K562 (cell line): ENCODE data around the gene CDK5R1. TPM values are rescaled to one million over a fixed set of nuclear protein-coding genes. Genes with fewer than 3 reads are reported as not detected.

Experiments
- ATAC-seq: fragments of 200-7000 bp; cut with Tn5 transposase; 3 replicates; pipeline ENCODE4 v1.9.1; 2020; ENCODE audit warnings: moderate library complexity
- BruUV-seq: library from RNA; stranded (reverse); fragments of 400-500 nt; replicated peaks from 2 replicates; lab custom pipeline; 2021; lab: Mats Ljungman, UMichigan
- CTCF ChIA-PET: fragments of 300-600 bp; formaldehyde crosslinking; extraction: SDS; loops from one replicate; lab custom pipeline; 2021; ENCODE audit warnings: low intra/inter-chr PET ratio; lab: Yijun Ruan, JAX
- POLR2A ChIA-PET: fragments of 300-600, 350-650 bp; sonication (Branson Sonifier 250); formaldehyde crosslinking; extraction: SDS; loops from one replicate; lab custom pipeline; 2021; ENCODE audit warnings: antibody characterized with exemption, inconsistent platforms; lab: Yijun Ruan, JAX
- DNase-seq, 4 experiments: peaks; one replicate each; pipeline versions ENCODE4 v3.0.0 to v3.0.0-alpha.2; 2011 to 2018; ENCODE audit warnings: low spot score in 3 of 4, mixed read lengths in 3 of 4; ENCODE audit errors: extremely low read depth in 1 of 4
- FAIRE-seq: peaks from 2 replicates; lab custom pipeline; 2011; peaks lifted over from hg19 to GRCh38; lab: Jason Lieb, UNC
- H2AFZ ChIP-seq: 2 replicates; pipeline ENCODE4 v1.6.0; 2011; ENCODE audit warnings: low read depth, low read length, control low read depth, inconsistent platforms
- H3K27ac ChIP-seq: fragments of 200-600 bp; 3 replicates; pipeline ENCODE4 v1.8.0; 2011; ENCODE audit warnings: low read depth, mild to moderate bottlenecking, control low read depth, inconsistent platforms, low read length, moderate library complexity, mixed read lengths; ENCODE audit errors: extremely low read depth
- H3K27me3 ChIP-seq, 2 experiments: fragments of 300-600 bp in 1 of 2; 2 replicates in 1 of 2; 3 replicates in 1 of 2; pipeline versions ENCODE4 v1.6.0 to v1.8.0; 2011; ENCODE audit warnings: inconsistent platforms in 2 of 2, low read length in 2 of 2, mild to moderate bottlenecking in 1 of 2, mixed read lengths in 1 of 2, moderate library complexity in 1 of 2; ENCODE audit not compliant: control insufficient read depth in 2 of 2, insufficient read depth in 2 of 2
- H3K36me3 ChIP-seq: fragments of 300-600 bp; 3 replicates; pipeline ENCODE4 v1.8.0; 2011; ENCODE audit warnings: mild to moderate bottlenecking, low read length, inconsistent platforms; ENCODE audit not compliant: control insufficient read depth, insufficient read depth
- H3K4me1 ChIP-seq, 2 experiments: fragments of 200-600 bp in 1 of 2; replicated peaks in 1 of 2; 2 replicates in 1 of 2; 3 replicates in 1 of 2; pipeline versions ENCODE4 v1.5.1 to v1.8.0; 2011; ENCODE audit warnings: inconsistent platforms in 2 of 2, low read length in 2 of 2, mild to moderate bottlenecking in 1 of 2, mixed read lengths in 1 of 2, moderate library complexity in 1 of 2; ENCODE audit not compliant: control insufficient read depth in 2 of 2, insufficient read depth in 2 of 2
- H3K4me2 ChIP-seq: 2 replicates; pipeline ENCODE4 v1.6.1; 2011; ENCODE audit warnings: low read length, control low read depth, inconsistent platforms, mixed read lengths; ENCODE audit not compliant: insufficient read depth
- H3K4me3 ChIP-seq: fragments of 200-600 bp; sonication (generic), shearing (Covaris generic); 2 replicates; pipeline ENCODE4 v1.5.1; 2016; ENCODE audit warnings: control low read depth, inconsistent platforms
- H3K79me2 ChIP-seq: fragments of 200-600 bp; 3 replicates; pipeline ENCODE4 v1.8.0; 2011; ENCODE audit warnings: low read length, inconsistent platforms; ENCODE audit not compliant: control insufficient read depth, insufficient read depth
- H3K9ac ChIP-seq, 2 experiments: 2 replicates each; pipeline versions ENCODE4 v1.6.0 to v1.6.1; 2011; ENCODE audit warnings: low read depth in 2 of 2, low read length in 2 of 2, control low read depth in 1 of 2, inconsistent platforms in 1 of 2, mild to moderate bottlenecking in 1 of 2, mixed read lengths in 1 of 2; ENCODE audit not compliant: insufficient read depth in 1 of 2
- H3K9me1 ChIP-seq: one replicate; pipeline ENCODE4 v1.6.0; 2011; ENCODE audit warnings: inconsistent platforms, mild to moderate bottlenecking, low read length, moderate library complexity; ENCODE audit not compliant: control insufficient read depth, insufficient read depth
- H3K9me3 ChIP-seq: replicated peaks from 2 replicates; pipeline ENCODE4 v1.5.1; 2011; ENCODE audit warnings: low read depth, low read length, inconsistent platforms; ENCODE audit not compliant: control insufficient read depth, insufficient read depth
- H4K20me1 ChIP-seq: replicated peaks from 2 replicates; pipeline ENCODE4 v1.6.1; 2011; ENCODE audit warnings: low read length, inconsistent platforms, mixed read lengths; ENCODE audit not compliant: control insufficient read depth, insufficient read depth
- ARID1B ChIP-seq: fragments of 450-650 bp; IDR thresholded peaks from 2 replicates; pipeline ENCODE4 v1.6.1; 2016; ENCODE audit warnings: antibody characterized with exemption, mild to moderate bottlenecking, inconsistent platforms
- CBFA2T2 ChIP-seq: fragments of 450-650 bp; conservative IDR thresholded peaks from 2 replicates; pipeline ENCODE4 v1.6.1; 2017; ENCODE audit warnings: mild to moderate bottlenecking
- CBFA2T3 ChIP-seq: fragments of 450-650 bp; IDR thresholded peaks from 2 replicates; pipeline ENCODE4 v1.6.1; 2017
- CSDE1 ChIP-seq, 2 experiments: fragments of 450-650 bp; IDR thresholded peaks; 2 replicates each; pipeline ENCODE4 v1.6.1; 2016; ENCODE audit warnings: mild to moderate bottlenecking in 1 of 2
- EP300 ChIP-seq: IDR thresholded peaks from 2 replicates; pipeline ENCODE4 v1.6.1; 2012; ENCODE audit warnings: low read length, improper control_type of control experiment
- GTF2A2 ChIP-seq: IDR thresholded peaks from 2 replicates; pipeline ENCODE4 v1.6.1; 2016; ENCODE audit warnings: mild to moderate bottlenecking, missing genetic modification characterization, missing compliant biosample characterization
- HMGN3 ChIP-seq: IDR thresholded peaks from 2 replicates; pipeline ENCODE4 v1.6.1; 2011; ENCODE audit warnings: borderline replicate concordance, low read depth, mild to moderate bottlenecking, mixed read lengths, low read length; ENCODE audit not compliant: insufficient read length; ENCODE audit errors: extremely low read depth
- KLF16 ChIP-seq: IDR thresholded peaks from 2 replicates; pipeline ENCODE4 v1.6.1; 2016; ENCODE audit warnings: antibody characterized with exemption
- MEF2A ChIP-seq: IDR thresholded peaks from 2 replicates; pipeline ENCODE4 v1.6.1; 2011; ENCODE audit warnings: low read depth, mild to moderate bottlenecking, low read length, moderate library complexity; ENCODE audit not compliant: control insufficient read depth
- NCOA1 ChIP-seq: fragments of 450-650 bp; IDR thresholded peaks from 2 replicates; pipeline ENCODE4 v1.6.1; 2016; ENCODE audit warnings: low read depth
- NCOR1 ChIP-seq: fragments of 450-650 bp; IDR thresholded peaks from 2 replicates; pipeline ENCODE4 v1.6.1; 2016; ENCODE audit warnings: mild to moderate bottlenecking, moderate library complexity
- NFIC ChIP-seq: fragments of 450-650 bp; IDR thresholded peaks from 2 replicates; pipeline ENCODE4 v1.6.1; 2017; ENCODE audit warnings: mild to moderate bottlenecking, inconsistent platforms
- NFRKB ChIP-seq: fragments of 450-650 bp; IDR thresholded peaks from 2 replicates; pipeline ENCODE4 v1.6.1; 2016; ENCODE audit warnings: low read depth
- RCOR1 ChIP-seq, 2 experiments: IDR thresholded peaks; 2 replicates each; pipeline ENCODE4 v1.6.1; 2012; ENCODE audit warnings: low read depth in 2 of 2, low read length in 2 of 2, borderline replicate concordance in 1 of 2, improper control_type of control experiment in 1 of 2
- STAT5A ChIP-seq: IDR thresholded peaks from 2 replicates; pipeline ENCODE4 v1.6.1; 2012; ENCODE audit warnings: low read length, inconsistent platforms, borderline replicate concordance
- TAL1 ChIP-seq: fragments of 450-650 bp; IDR thresholded peaks from 2 replicates; pipeline ENCODE4 v1.6.1; 2016; ENCODE audit warnings: mild to moderate bottlenecking
- TCF3 ChIP-seq: sonication (generic); formaldehyde crosslinking; IDR thresholded peaks from 2 replicates; pipeline ENCODE4 v1.4.0; 2020; ENCODE audit warnings: mild to moderate bottlenecking, missing genetic modification reagents
- TEAD4 ChIP-seq, 2 experiments: sonication (generic) in 1 of 2; formaldehyde crosslinking in 1 of 2; IDR thresholded peaks; 2 replicates each; pipeline versions ENCODE4 v1.6.1 to v1.8.0; 2012 to 2022; ENCODE audit warnings: borderline replicate concordance in 1 of 2, inconsistent platforms in 1 of 2, low read length in 1 of 2, mild to moderate bottlenecking in 1 of 2, missing genetic modification reagents in 1 of 2
- ZBTB1 ChIP-seq: sonication (generic); formaldehyde crosslinking; IDR thresholded peaks from 2 replicates; pipeline ENCODE4 v1.8.1; 2023; ENCODE audit warnings: missing genetic modification reagents, low read depth, mild to moderate bottlenecking, borderline replicate concordance
- WGBS: fragments of 100-300 bp; shearing (Covaris generic); methylation state at CpG from one replicate; pipeline ENCODE4 v1.1.6; 2016; ENCODE audit warnings: low coverage, mixed read lengths; ENCODE audit not compliant: insufficient coverage; ENCODE audit errors: missing lambda C conversion rate; 5-methylcytosine and 5-hydroxymethylcytosine counted together
- in situ Hi-C: fragments of 300-500 bp; cut with MboI; formaldehyde crosslinking; loops from 4 replicates; pipeline ENCODE4 v1.15.0; 2018; ENCODE audit warnings: inconsistent platforms, mixed read lengths
- intact Hi-C: fragments of 100-400 bp; cut with micrococcal nuclease; formaldehyde crosslinking; loops from 2 replicates; pipeline ENCODE4 v1.14.2; 2022
- polyA plus RNA-seq, 8 experiments: library from polyadenylated mRNA; depleted of rRNA in 4 of 8; stranded (reverse) in 5 of 8; unstranded in 3 of 8; fragments of >200 nt; fragmentation: Nextera tagmentation in 2 of 8; fragmentation: Illumina TruSeq in 1 of 8; extraction: Ambion mirVana in 2 of 8; extraction: Trizol in 1 of 8; gene quantifications; 2 replicates each; pipeline versions ENCODE4 v1.2.1 to v1.2.3, GENCODE V29; 2011 to 2014; ENCODE audit warnings: inconsistent platforms in 1 of 8, missing spikeins in 1 of 8
- total RNA-seq, 7 experiments: library from RNA; depleted of rRNA in 6 of 7; stranded (reverse); fragments of >200 nt in 6 of 7; fragmentation: Illumina TruSeq in 2 of 7; extraction: Trizol in 2 of 7; gene quantifications; 2 replicates each; pipeline versions ENCODE4 v1.2.1 to v1.2.3, GENCODE V29; 2011 to 2021; ENCODE audit warnings: low replicate concordance in 1 of 7
- TF ChIP-seq, protein P1 (sequence below), 2 experiments: IDR thresholded peaks in 1 of 2; conservative IDR thresholded peaks in 1 of 2; 2 replicates each; pipeline ENCODE4 v1.6.1; 2016; ENCODE audit warnings: low read depth in 2 of 2, mild to moderate bottlenecking in 1 of 2, missing compliant biosample characterization in 1 of 2, missing genetic modification characterization in 1 of 2, moderate library complexity in 1 of 2

The CDK5R1 gene
- total and polyA plus RNA-seq, 9 of the 15 experiments (the other 6 are each of a cell fraction or from before 2014, with no cell fraction given): 0.10 to 4.8 (median 2.3) TPM

DNA sequence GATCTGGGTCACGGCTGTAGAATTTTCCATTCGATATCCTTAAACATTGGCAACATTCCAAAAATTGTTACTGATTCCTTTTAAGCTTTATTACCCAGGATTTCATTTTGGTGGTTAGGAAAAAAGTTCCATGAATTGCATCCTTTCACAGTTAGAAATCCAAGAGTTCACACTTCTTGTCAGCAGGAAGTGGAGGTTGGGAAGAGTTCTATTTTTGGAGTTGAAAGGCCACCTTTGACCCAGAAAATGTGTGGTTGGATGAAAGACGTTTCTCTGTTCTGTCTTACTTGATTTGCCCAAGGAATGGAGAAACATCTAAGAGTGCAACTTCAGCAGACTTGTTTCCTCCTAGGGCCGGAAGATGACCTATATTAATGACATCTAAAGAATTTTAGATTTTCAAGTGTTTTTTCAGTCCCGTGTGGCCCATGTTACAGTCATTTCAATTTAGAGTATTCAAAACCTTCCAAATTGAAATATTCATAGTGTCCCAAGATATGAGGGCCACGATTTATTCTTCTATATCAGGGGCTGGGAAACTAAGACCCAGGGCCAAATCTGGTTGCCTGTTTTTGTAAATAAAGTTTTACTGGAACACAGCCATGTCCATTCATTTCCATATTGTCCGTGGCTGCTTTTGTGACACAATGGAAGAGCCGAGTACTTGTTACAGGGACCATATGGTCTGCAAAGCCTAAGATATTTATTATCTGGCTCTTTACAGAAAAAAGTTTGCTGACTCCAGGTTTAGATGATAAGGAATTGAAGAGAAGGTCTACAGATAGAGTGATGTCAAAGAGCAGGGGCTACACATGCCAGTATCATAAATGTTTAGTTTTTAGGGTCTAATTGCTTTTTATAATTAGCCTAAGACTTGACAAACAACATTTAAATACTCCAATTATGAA lies 50.2 kb downstream of the CDK5R1 start:
- H4K20me1 ChIP-seq: no peaks in the 10 kb centered on the region
- WGBS: 32% methylated on average over 8 of the region's 8 CpGs
- H2AFZ ChIP-seq: no peak overlapping the region
- DNase-seq (peak in 1 of 4 experiments; percentile 44), ATAC-seq (no peak), FAIRE-seq (peak; percentile 72)
- BruUV-seq: no TSS peak
- 0 out of 3 replicates have a peak, but pooled peaks cover 2% of the 10 kb centered on the region for H3K36me3 ChIP-seq
- in situ Hi-C loops (no loop called here), intact Hi-C loops (no loop called here)
- peaks cover 0 to 13% of the 10 kb centered on the region in 2 experiments; a peak in 2 of 5 replicates for H3K4me1 ChIP-seq
- H3K27ac ChIP-seq: no peak overlapping the region
- no peaks in the 10 kb centered on the region for H3K27me3 ChIP-seq
- H3K9me3 ChIP-seq: no peaks in the 10 kb centered on the region
- POLR2A ChIA-PET: interaction anchor here (0.5 kb wide), 1 partner anchor 175 kb away, joined by 3 read pairs; no protein-coding TSS in a partner anchor
- CTCF ChIA-PET: no interaction called here
- H3K79me2 ChIP-seq: no peaks in the 10 kb centered on the region
- no peak overlapping the region for H3K9ac ChIP-seq
- H3K9me1 ChIP-seq: no peaks in the 10 kb centered on the region
- no peak overlapping the region for H3K4me3 ChIP-seq
- no peak overlapping the region; the same call in 1 of the 2 replicates for H3K4me2 ChIP-seq
- TF ChIP-seq CBFA2T3 (peak; percentile 80), TAL1 (peak; percentile 68), MEF2A (peak; percentile 85), TCF3 (CRISPR knock-in tag) (peak; percentile 25; the same call in 1 of the 2 replicates), NCOA1 (no peak), ARID1B (peak; percentile 54), KLF16 (no peak), TEAD4 (IDR thresholded peaks at IDR 0.05; ENCODE audit: low read length) (peak; percentile 38; the same call in 1 of the 2 replicates), TEAD4 (CRISPR knock-in tag; IDR thresholded peaks at IDR 0.05; ENCODE audit: borderline replicate concordance) (no peak), GTF2A2 (tag) (no peak), HMGN3 (no peak), NFRKB (no peak), EP300 (peak; percentile 16; the same call in 1 of the 2 replicates), NCOR1 (peak; percentile 50; the same call in 1 of the 2 replicates), RCOR1 (IDR thresholded peaks at IDR 0.05; ENCODE audit: borderline replicate concordance in 1 of 2, low read depth in 2 of 2, low read length in 2 of 2) (no peak), ZBTB1 (CRISPR knock-in tag) (no peak), CBFA2T2 (peak; percentile 70), CSDE1 (IDR thresholded peaks at IDR 0.05) (no peak), STAT5A (0 out of 2 replicates have a peak, but pooled peaks have one; percentile 7), NFIC (peak; percentile 86)
- TF ChIP-seq, protein P1, sequence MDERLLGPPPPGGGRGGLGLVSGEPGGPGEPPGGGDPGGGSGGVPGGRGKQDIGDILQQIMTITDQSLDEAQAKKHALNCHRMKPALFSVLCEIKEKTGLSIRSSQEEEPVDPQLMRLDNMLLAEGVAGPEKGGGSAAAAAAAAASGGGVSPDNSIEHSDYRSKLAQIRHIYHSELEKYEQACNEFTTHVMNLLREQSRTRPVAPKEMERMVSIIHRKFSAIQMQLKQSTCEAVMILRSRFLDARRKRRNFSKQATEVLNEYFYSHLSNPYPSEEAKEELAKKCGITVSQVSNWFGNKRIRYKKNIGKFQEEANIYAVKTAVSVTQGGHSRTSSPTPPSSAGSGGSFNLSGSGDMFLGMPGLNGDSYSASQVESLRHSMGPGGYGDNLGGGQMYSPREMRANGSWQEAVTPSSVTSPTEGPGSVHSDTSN (CRISPR knock-in tag; IDR thresholded peaks at IDR 0.05; ENCODE audit: low read depth): no peak
- TF ChIP-seq, protein P1 (tag; conservative IDR thresholded peaks at IDR 0.05; ENCODE audit: low read depth): no peak
